Common myeloid progenitor, CD34-positive (primary cell): Measurements from ENCODE around the gene ADGRA1.
"Not testable (repeated sequence)": the region's sequence is repeated elsewhere in the genome, so short reads cannot be mapped to it uniquely, and the experiment has no call there.

Experiments
- CTCF ChIA-PET: fragments of 350-600 bp; sonication (Branson Sonifier 250); formaldehyde crosslinking; loops from one replicate; lab custom pipeline; 2021; ENCODE audit warnings: antibody characterized with exemption; lab: Charles Lee
- POLR2A ChIA-PET: fragments of 350-600 bp; sonication (Branson Sonifier 250); formaldehyde crosslinking; loops from one replicate; lab custom pipeline; 2021; ENCODE audit warnings: antibody characterized with exemption; lab: Charles Lee
- DNase-seq, 3 donors: peaks; one replicate each; pipeline versions ENCODE4 v3.0.0 to v3.0.0-alpha.2; 2013
- H3K27ac ChIP-seq, 2 experiments: 1 replicate in 1 of 2; 2 replicates in 1 of 2; pipeline ENCODE4 v1.7.0; 2013; ENCODE audit warnings: inconsistent platforms in 2 of 2, low read length in 2 of 2, mild to moderate bottlenecking in 2 of 2, low read depth in 1 of 2, moderate library complexity in 1 of 2; ENCODE audit not compliant: severe bottlenecking in 2 of 2, insufficient read depth in 1 of 2, poor library complexity in 1 of 2
- H3K27me3 ChIP-seq, 5 experiments: replicated peaks in 2 of 5; 1 replicate in 3 of 5; 2 replicates in 2 of 5; pipeline versions ENCODE4 v1.6.1 to v1.7.0; 2013; ENCODE audit warnings: low read length in 4 of 5, mild to moderate bottlenecking in 2 of 5, moderate library complexity in 2 of 5, inconsistent platforms in 1 of 5; ENCODE audit not compliant: insufficient read depth in 5 of 5, control insufficient read depth in 4 of 5
- H3K36me3 ChIP-seq, 4 experiments: 1 replicate in 2 of 4; 2 replicates in 2 of 4; pipeline versions ENCODE4 v1.6.1 to v1.7.0; 2013; ENCODE audit warnings: low read length in 3 of 4, control low read depth in 1 of 4, mild to moderate bottlenecking in 1 of 4; ENCODE audit not compliant: control insufficient read depth in 4 of 4, insufficient read depth in 4 of 4
- H3K4me1 ChIP-seq, 4 experiments: 1 replicate in 3 of 4; 2 replicates in 1 of 4; pipeline versions ENCODE4 v1.6.1 to v1.7.1; 2013; ENCODE audit warnings: low read length in 3 of 4, mild to moderate bottlenecking in 3 of 4, control low read depth in 1 of 4, inconsistent platforms in 1 of 4, moderate library complexity in 1 of 4; ENCODE audit not compliant: control insufficient read depth in 4 of 4, insufficient read depth in 4 of 4; ENCODE audit errors: control extremely low read depth in 1 of 4
- H3K4me3 ChIP-seq, 7 experiments: 1 replicate in 4 of 7; 2 replicates in 3 of 7; pipeline versions ENCODE4 v1.5.1 to v1.7.0; 2013; ENCODE audit warnings: mild to moderate bottlenecking in 7 of 7, low read length in 6 of 7, moderate library complexity in 6 of 7, inconsistent platforms in 2 of 7, low read depth in 2 of 7, control low read depth in 1 of 7; ENCODE audit not compliant: insufficient read depth in 4 of 7, control insufficient read depth in 1 of 7; ENCODE audit errors: extremely low read depth in 1 of 7
- H3K9me3 ChIP-seq, 5 experiments: 1 replicate in 4 of 5; 2 replicates in 1 of 5; pipeline versions ENCODE4 v1.6.1 to v1.7.1; 2013; ENCODE audit warnings: low read length in 4 of 5, mild to moderate bottlenecking in 2 of 5, inconsistent platforms in 1 of 5, low read depth in 1 of 5, moderate library complexity in 1 of 5; ENCODE audit not compliant: control insufficient read depth in 4 of 5, insufficient read depth in 2 of 5; ENCODE audit errors: control extremely low read depth in 1 of 5
- WGBS: methylation state at CpG from one replicate; pipeline ENCODE4 v1.1.5; 2013; ENCODE audit not compliant: insufficient coverage; 5-methylcytosine and 5-hydroxymethylcytosine counted together

ADGRA1 gene

GRCh38 chr10:133110609-133111275, 23.0 kb downstream of the ADGRA1 start:
- no peak for DNase-seq
- Histone ChIP-seq H3K27ac (no peak overlapping the region), H3K4me3 (no peak overlapping the region), H3K27me3 (peaks cover 0 to 30% (median 1%) of the 10 kb centered on the region in 5 experiments), H3K36me3 (no peaks in the 10 kb centered on the region), H3K4me1 (peaks cover 0 to 3% (median 0%) of the 10 kb centered on the region in 4 experiments), H3K9me3 (peaks cover 0 to 31% (median 28%) of the 10 kb centered on the region in 5 experiments)
- CTCF ChIA-PET, result no interaction called here
- POLR2A ChIA-PET, result no interaction called here
- 29% methylated on average over 1 of the region's 6 CpGs for WGBS

GRCh38 chr10:133111640-133112039, 23.9 kb downstream of the ADGRA1 start:
- H3K4me3 ChIP-seq, CTCF ChIA-PET, POLR2A ChIA-PET, H3K27ac ChIP-seq, H3K36me3 ChIP-seq, H3K4me1 ChIP-seq: not testable (repeated sequence)
- H3K27me3 ChIP-seq, result peaks cover 0 to 25% (median 1%) of the 10 kb centered on the region in 5 experiments
- peak in 2 of 3 donors; percentile 25 to 35 for DNase-seq
- WGBS, result 10% methylated on average over 3 of the region's 7 CpGs
- peaks cover 0 to 28% (median 23%) of the 10 kb centered on the region in 5 experiments for H3K9me3 ChIP-seq

GRCh38 chr10:133113146-133113830, 25.6 kb downstream of the ADGRA1 start:
- Histone ChIP-seq H3K4me3 (no peak overlapping the region), H3K9me3 (peaks cover 0 to 17% (median 12%) of the 10 kb centered on the region in 5 experiments), H3K27ac (no peak overlapping the region), H3K27me3 (peaks cover 0 to 24% (median 1%) of the 10 kb centered on the region in 5 experiments), H3K36me3 (no peaks in the 10 kb centered on the region), H3K4me1 (peaks cover 0 to 3% (median 0%) of the 10 kb centered on the region in 4 experiments)
- 96% methylated on average over 24 of the region's 31 CpGs for WGBS
- DNase-seq, result no peak
- ChIA-PET CTCF (interaction anchor here (2.0 kb wide), 1 partner anchor 11 kb away, joined by 5 read pairs; no protein-coding TSS in a partner anchor), POLR2A (no interaction called here)

- DNase-seq, result no peak
- Histone ChIP-seq H3K27me3 (peaks cover 0 to 22% (median 1%) of the 10 kb centered on the region in 5 experiments), H3K4me1 (peaks cover 0 to 3% (median 0%) of the 10 kb centered on the region in 4 experiments), H3K36me3 (no peaks in the 10 kb centered on the region), H3K9me3 (peaks cover 0 to 20% (median 12%) of the 10 kb centered on the region in 5 experiments), H3K4me3 (no peak overlapping the region), H3K27ac (no peak overlapping the region)
- CTCF ChIA-PET, result interaction anchor here (1.5 to 2.0 kb wide), 2 partner anchors 11 to 13 kb away, joined by 4 to 5 read pairs; no protein-coding TSS in a partner anchor
- POLR2A ChIA-PET, result no interaction called here
- 93% methylated on average over 12 of the region's 12 CpGs for WGBS
Observed at GRCh38 chr10:133113847-133114246, 26.1 kb downstream of the ADGRA1 start.

GRCh38 chr10:133114251-133114650, 26.5 kb downstream of the ADGRA1 start:
- H3K36me3 ChIP-seq, result no peaks in the 10 kb centered on the region

GRCh38 chr10:133114726-133115452, 27.2 kb downstream of the ADGRA1 start:
- no peak overlapping the region for H3K27ac ChIP-seq
- ChIA-PET POLR2A (no interaction called here), CTCF (interaction anchor here (1.5 to 2.0 kb wide), 2 partner anchors 10 to 12 kb away, joined by 4 to 5 read pairs; no protein-coding TSS in a partner anchor)
- no peaks in the 10 kb centered on the region for H3K36me3 ChIP-seq
- 95% methylated on average over 32 of the region's 33 CpGs for WGBS
- no peak overlapping the region for H3K4me3 ChIP-seq
- peaks cover 0 to 3% (median 0%) of the 10 kb centered on the region in 4 experiments for H3K4me1 ChIP-seq
- DNase-seq, result no peak
- H3K27me3 ChIP-seq, result peaks cover 0 to 12% (median 1%) of the 10 kb centered on the region in 5 experiments
- peaks cover 0 to 21% (median 16%) of the 10 kb centered on the region in 5 experiments for H3K9me3 ChIP-seq

More at GRCh38 chr10:133114251-133114650, 26.5 kb downstream of the ADGRA1 start:
- no peak overlapping the region for H3K4me3 ChIP-seq
- peaks cover 0 to 18% (median 1%) of the 10 kb centered on the region in 5 experiments for H3K27me3 ChIP-seq
- POLR2A ChIA-PET, result no interaction called here
- H3K4me1 ChIP-seq, result peaks cover 0 to 3% (median 0%) of the 10 kb centered on the region in 4 experiments
- CTCF ChIA-PET, result interaction anchor here (1.5 to 2.0 kb wide), 2 partner anchors 10 to 13 kb away, joined by 4 to 5 read pairs; no protein-coding TSS in a partner anchor
- WGBS, result 96% methylated on average over 18 of the region's 18 CpGs
- no peak overlapping the region for H3K27ac ChIP-seq
- DNase-seq, result no peak
- H3K9me3 ChIP-seq, result peaks cover 0 to 20% (median 12%) of the 10 kb centered on the region in 5 experiments
